Skin epidermis (tissue), 12 donors: ENCODE data around the gene LRIT3.

Experiments
- H3K27ac ChIP-seq, 21 experiments: fragments of 200-600 bp; sonication (generic) in 11 of 21; one replicate each; pipeline ENCODE4 v1.5.0; 2020; ENCODE audit warnings: mild to moderate bottlenecking in 3 of 21, inconsistent platforms in 2 of 21, moderate library complexity in 2 of 21
- H3K4me3 ChIP-seq, 7 experiments: fragments of 200-600 bp; sonication (generic) in 2 of 7; one replicate each; pipeline ENCODE4 v1.5.0; 2020; ENCODE audit warnings: inconsistent platforms in 2 of 7, mild to moderate bottlenecking in 2 of 7, moderate library complexity in 1 of 7

The LRIT3 gene, protein sequence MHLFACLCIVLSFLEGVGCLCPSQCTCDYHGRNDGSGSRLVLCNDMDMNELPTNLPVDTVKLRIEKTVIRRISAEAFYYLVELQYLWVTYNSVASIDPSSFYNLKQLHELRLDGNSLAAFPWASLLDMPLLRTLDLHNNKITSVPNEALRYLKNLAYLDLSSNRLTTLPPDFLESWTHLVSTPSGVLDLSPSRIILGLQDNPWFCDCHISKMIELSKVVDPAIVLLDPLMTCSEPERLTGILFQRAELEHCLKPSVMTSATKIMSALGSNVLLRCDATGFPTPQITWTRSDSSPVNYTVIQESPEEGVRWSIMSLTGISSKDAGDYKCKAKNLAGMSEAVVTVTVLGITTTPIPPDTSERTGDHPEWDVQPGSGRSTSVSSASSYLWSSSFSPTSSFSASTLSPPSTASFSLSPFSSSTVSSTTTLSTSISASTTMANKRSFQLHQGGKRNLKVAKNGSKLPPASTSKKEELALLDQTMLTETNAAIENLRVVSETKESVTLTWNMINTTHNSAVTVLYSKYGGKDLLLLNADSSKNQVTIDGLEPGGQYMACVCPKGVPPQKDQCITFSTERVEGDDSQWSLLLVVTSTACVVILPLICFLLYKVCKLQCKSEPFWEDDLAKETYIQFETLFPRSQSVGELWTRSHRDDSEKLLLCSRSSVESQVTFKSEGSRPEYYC

DNA sequence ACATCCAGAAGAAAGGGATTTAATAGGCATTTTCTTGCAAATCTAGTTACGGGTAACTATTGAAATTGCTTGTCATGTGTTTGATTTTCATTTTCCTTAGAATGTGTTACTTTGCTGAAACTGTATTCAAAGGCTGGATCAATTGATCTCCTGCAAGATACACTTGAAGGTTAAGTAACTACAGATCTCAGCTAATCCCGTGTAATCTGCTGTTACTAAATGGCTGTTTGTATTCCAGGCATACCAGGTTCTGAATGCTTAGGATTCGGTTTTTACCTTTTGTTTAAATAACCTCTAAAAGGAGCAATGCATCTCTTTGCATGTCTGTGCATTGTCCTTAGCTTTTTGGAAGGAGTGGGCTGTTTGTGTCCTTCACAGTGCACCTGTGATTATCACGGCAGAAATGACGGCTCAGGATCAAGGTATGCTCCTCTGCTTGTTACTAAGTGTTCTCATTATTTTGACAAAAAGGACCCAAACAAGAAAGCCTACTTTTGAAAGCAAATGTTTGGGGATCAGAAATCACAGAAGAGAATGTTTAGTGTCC lies at the start of gene LRIT3:
LRIT3 (plus strand) TSS at position 212 of the 547 bp plus-strand sequence; CDS start at position 307, 95 bp downstream.
- Histone ChIP-seq H3K27ac (no peak within 1 kb of the TSS), H3K4me3 (no peak within 1 kb of the TSS)

DNA sequence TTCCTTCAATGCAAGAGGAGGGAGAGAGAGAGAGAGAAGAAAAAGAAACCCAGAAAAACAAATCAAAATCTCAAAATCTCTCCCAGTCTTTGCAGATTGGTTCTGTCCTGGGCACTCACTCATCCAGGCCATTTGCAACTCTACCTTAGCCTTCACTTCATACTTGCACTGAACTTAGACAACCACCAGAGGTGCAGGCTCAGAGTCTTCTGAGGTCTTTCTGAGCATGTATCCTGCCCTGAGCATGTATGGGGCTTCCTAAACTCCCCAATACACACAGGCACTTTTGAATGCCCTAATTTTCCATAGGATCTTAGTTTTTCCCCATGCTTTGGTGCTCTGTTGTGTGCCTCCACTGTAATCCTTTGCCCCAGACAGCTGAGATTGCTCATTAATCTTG lies 49.0 kb upstream of the LRIT3 start:
- Histone ChIP-seq H3K4me3 (no peak overlapping the region), H3K27ac (no peak overlapping the region)

DNA sequence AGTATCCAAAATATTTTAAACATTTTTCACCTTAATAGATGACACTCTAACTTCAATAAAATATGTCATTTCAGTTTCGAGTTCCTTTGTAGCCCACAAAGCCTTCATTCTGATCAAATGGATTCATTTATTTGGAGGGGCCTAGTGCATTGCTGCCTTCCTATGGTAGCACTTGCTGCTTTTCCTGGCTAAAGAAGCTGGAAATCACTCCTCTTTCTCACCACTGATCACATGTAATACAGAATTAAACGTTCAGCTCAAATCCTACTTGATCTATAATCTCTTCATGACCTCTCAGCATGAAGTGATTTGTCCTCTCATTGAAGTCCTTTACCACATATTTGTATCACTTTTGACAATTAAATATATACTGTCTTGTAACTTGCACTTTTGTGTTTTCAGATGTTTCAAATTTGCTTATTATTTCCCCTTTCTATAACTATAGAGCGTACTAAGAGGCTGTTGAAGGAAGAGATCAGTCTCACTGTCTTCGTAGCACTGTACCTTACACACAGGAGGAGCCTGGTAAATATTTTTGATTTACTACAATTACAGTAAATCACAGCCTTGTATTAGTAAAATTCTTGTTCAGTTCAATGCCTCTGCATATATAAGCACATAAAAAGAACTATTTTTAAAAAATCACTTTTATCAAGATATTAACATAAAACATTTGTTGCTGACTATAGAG lies 46.7 kb upstream of the LRIT3 start:
- Histone ChIP-seq H3K4me3 (no peak overlapping the region), H3K27ac (no peak overlapping the region)

DNA sequence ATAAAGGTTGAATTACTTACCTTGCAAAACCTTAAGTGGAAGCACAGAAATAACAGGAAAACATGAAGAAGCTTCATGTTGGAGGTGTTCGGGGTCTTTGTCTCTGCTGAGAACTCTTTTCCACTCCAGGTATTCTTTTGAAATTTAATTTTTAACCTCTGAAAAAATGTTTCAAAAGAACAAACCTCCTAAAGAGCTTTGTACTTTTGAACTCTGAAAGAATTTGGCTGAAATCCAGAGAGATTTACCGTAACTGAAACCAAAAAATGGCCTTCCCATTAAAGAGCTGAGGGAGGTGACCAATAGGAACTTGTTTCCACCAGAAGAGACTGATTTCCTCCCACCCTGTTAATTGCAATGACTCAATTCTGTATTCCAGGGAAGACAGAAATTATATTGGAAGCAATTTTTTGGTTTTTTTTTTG lies 46.0 kb upstream of the LRIT3 start, which contains the start of gene CFI:
CFI (minus strand) TSS at position 105 of the 425 bp plus-strand sequence; CDS start at position 77, 28 bp downstream.
- H3K4me3 ChIP-seq, result no peak within 1 kb of the TSS
- peak within 1 kb of the TSS in 1 of 21 experiments; percentile 33 for H3K27ac ChIP-seq

DNA sequence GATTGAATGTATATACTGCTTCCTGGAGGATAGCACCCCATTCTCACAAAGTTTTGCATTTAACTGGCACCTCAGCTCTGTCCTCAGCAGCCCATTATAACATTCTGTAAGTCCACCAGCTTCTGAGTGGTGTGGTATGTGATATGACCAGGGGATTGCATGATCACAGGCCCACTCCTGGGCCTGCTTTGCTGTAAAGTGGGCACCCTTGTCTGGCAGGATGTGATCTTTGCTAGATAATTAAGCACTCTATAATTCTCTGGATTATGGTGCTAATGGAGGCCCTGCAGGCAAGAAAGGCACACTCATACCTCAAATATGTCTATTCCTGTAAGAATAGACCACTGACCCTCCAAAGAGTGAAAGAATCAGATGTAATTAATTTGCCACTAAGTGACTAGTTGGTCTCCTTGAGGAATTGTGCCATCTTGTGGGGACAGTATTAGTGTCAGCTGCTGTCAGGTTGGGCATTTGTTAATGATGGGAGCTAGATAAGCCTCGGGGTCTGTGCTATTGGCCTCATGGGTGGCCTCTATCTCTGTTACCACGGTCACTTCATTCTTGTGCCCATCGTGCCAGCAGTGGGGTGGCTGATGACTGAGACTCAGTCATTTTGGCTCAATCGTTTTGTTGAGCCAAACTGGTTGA lies 43.9 kb upstream of the LRIT3 start:
- Histone ChIP-seq H3K27ac (no peak overlapping the region), H3K4me3 (no peak overlapping the region)

DNA sequence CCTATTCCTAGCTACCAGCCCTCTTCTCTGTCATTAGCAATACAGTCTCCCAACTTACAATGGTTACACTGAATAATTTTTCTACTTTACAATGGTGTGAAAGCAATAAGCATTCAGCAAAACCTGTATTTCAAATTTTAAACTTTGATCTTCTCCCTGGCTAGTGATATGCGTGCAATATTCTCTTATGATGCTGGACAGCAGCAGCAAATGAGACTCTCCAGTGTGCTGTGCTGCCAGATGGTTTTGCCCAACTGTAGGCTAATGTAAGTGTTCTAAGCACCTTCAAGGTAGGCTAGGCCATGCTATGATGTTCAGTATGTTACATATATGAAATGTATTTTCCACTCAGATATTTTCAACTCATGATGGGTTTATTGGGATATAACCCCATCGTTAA lies 38.3 kb upstream of the LRIT3 start:
- Histone ChIP-seq H3K27ac (no peak overlapping the region), H3K4me3 (no peak overlapping the region)

DNA sequence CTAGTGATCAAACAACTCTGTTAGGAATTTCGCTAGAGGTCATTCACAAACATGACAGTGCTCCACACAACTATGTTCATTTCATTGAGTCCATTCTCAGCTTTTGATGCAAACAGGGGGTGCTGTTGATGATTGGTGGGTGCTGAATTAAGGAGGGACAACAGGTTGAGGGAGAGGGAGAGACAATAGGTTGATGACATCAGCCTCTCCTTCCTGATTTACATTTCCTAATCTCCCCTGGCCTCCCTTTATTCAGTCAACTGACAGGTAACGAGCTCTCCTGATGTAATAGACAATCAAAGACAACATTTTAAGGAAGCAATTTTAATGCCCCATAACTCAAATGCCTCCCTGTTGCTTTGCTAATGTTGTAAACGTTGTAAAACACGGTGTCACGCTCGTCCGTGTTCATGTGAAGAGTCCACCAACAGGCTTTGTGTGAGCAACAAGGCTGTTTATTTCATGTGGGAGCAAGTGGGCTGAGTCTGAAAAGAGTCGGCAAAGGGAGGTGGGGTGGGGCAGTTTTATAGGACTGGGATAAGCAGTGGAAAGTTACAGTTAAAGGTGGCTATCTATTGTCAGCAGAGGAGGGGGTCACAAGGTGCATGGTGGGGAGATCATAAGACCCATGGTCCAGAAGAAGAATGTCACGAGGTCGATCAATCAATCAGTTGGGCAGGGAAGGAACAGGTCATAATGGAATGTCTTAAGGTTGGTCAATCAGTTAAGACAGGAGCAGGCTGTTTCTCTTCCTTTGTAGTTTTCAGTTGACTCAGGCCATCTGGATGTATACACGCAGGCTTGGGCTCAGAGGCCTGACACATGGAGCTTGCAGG lies 37.1 kb upstream of the LRIT3 start:
- Histone ChIP-seq H3K27ac (no peak overlapping the region), H3K4me3 (no peak overlapping the region)

DNA sequence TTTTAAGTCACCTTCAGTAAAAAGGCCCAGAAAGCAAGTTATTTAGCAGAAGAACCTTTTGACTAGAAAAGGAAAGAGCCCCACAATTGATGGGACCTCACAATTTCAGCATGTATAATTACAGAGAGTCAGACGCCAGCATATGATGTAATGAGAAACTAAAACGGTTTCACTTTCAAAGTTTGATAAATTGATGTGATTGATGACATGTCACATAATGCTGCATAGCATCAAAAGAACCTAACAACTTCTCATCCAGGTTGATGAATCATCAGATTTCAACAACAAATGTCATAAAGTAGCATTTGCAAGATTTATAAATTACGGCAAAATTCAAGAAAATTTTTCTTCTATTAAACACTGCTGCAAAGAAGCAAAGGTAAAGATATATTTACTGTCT lies 36.2 kb upstream of the LRIT3 start:
- no peak overlapping the region for H3K27ac ChIP-seq
- no peak overlapping the region for H3K4me3 ChIP-seq

DNA sequence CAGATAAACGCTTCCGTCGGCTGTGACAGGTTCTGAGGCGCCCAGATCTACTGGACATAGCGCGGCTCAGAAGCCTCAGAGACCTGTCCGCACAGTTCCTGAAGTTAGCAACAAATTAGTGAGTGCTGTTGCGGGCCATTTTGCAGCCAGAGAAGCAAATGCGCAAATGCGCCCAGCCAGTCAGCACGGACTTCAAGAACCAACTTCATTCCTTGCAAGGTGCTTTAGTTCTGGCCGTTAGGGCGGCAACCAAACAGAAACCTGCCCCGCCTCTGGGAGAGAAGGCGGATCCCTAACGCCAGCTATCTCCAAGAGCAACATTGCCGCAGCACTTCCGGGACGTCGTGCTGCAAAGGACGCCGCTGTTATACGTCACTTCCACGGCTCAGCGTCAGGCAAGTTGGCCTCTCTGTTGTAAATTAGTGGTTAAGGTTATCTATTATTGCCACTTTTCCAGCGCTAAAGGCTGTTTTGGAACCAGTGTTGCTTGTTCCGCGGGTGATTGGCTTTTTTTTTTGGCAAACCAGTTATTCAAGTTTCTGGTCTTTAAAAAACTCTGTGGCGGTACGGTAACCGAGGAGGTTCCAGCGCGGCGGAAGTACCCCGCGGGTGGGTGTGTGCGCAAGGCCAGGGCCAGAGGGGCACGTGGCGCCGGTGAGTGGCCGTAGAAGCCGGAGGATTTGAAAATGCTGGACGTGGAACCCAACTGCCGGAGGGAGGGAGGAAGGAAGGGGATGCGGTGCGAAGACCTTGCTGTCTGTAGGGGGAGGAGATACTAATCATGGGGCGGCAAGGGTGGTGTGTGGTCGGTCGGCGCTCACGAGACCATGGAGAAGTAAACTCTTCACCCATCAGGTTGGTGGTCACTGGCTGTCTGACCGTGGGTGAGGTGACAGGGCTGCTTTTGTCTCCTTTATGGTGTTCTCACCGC lies 32.5 kb upstream of the LRIT3 start, which contains the start of gene GAR1:
GAR1 (plus strand) TSS at position 612 of the 931 bp plus-strand sequence. CDS start 403 bp downstream, outside the sequence.
- Histone ChIP-seq H3K27ac (peak within 1 kb of the TSS; percentile 23 to 95 (median 88)), H3K4me3 (peak within 1 kb of the TSS; percentile 70 to 98 (median 85))

DNA sequence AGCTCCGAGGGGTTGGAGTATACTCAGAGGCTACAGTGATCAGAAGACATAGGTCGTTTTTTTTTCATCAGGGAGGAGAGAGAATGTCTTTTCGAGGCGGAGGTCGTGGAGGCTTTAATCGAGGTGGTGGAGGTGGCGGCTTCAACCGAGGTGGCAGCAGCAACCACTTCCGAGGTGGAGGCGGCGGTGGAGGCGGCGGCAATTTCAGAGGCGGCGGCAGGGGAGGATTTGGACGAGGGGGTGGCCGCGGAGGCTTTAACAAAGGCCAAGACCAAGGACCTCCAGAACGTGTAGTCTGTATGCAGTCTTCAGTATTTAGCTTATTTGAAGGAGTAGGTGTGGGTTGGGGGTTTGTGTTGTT lies 31.8 kb upstream of the LRIT3 start:
- Histone ChIP-seq H3K27ac (peak overlapping the region; percentile 23 to 95 (median 88)), H3K4me3 (peak overlapping the region; percentile 70 to 98 (median 85))

DNA sequence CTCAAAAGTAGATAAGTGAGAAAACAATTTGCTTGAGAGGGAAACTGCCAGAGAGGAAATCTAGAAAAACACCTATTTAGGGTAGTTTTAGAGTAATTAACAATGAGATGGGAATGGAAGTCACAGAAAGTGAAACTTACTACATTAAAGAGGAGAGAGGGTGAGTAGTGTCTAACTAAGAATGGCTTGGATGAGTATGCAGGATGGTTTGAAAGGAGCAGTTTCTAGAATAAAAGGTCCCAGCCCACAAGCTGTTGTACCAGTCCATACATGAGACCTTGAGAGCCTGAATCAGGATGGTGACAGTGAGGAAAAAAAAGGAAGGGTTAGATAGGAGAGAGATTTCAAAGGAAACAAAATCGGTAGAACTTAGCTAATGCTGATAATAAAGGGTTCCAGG lies 31.0 kb upstream of the LRIT3 start:
- peak overlapping the region in 1 of 21 experiments; percentile 88 for H3K27ac ChIP-seq
- peak overlapping the region in 1 of 7 experiments; percentile 98 for H3K4me3 ChIP-seq

DNA sequence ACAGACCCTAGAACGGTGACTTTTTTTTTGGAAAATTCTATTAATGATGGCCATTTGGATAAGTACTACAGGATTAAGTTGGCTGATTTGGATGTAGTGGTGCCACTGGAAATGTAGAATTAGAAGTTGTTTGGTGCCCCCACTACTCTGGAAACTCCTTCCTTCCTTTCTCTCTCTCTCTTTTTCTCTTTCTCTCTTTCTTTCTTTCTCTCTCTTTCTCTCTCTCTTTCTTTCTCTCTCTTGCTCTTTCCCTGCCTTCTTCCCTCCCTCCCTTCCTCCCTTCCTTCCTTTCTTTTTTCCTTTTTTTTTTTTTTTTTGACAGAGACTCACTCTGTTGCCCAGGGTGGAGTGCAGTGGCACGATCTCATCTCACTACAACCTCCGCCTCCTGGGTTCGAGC lies 29.6 kb upstream of the LRIT3 start:
- Histone ChIP-seq H3K27ac (no peak overlapping the region), H3K4me3 (no peak overlapping the region)

DNA sequence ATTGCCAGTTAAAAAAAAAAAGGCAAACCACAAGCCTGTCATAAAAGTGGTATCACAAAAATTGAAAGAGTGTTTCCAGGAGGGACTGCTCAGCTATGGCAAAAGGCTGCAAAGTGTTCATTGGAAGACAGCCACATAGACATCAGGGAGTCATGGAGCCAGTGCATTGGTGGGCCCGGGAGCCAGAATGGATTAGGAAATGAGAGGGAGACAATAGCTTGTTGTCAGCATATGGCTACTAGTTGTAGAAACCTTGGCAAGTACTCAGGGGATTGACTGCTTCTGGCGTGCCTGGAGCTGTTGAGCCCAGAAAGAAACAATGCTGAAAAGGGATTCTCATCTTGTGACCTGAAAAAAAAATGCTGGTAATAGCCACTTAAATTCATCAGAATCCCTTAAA lies 27.3 kb upstream of the LRIT3 start:
- Histone ChIP-seq H3K4me3 (no peak overlapping the region), H3K27ac (peak overlapping the region in 1 of 21 experiments; percentile 17)

DNA sequence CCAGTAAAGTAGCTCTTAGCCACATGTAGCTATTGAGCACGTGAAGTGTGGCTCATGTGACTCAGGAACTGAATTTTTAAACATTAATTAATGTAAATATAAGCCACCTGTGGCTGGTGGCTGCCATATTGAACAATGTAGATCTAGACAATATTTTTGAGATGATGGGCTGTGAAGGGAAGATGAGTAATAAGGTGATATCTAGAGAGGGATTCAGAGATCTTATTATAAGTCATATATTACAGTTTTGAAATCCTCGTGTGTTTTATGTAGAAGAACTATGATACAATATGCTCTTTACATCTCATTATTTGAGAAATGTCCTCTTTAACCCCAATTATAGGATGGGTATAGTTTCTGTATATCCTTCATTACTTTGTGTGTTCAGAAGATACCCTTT lies 26.7 kb upstream of the LRIT3 start:
- Histone ChIP-seq H3K4me3 (no peak overlapping the region), H3K27ac (no peak overlapping the region)

DNA sequence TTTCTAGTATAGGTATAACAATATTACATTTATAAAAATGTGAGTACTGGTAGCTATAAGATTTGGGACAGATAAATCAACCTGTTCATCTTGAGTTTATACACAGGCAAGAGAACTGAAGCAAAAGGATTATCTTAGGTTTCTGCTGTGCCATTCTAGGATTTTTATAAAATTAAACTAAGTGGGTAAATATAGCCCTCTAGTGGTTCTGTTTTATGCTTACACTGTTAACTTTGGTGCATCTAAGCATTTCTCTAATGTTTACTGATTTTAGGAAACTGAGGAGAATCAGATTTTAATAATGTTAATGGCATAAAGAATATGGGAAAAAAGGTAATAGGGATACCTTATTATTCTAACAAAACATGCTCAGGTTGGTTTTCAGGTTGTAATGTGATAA lies 21.2 kb upstream of the LRIT3 start:
- no peak overlapping the region for H3K4me3 ChIP-seq
- no peak overlapping the region for H3K27ac ChIP-seq

DNA sequence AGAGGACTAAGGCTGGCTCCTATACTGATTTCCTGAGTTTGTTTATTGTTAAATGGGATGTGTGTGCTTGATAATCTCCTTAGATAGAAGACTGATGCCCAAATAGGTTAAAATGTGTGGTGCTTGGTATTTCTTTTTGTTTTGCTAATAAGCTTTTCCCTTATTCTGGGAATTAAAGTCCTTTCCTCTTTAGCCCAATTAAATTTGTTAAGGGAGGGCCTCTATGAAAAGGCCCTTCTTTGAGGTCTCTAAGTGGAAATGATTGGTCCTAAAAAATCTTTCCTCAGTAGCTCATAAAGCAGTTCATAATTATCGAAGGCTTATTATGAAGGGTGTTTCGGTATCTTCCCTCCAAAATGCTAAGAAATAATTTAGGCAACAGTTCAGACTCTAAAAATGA lies 20.2 kb upstream of the LRIT3 start, which contains the start of gene RRH:
RRH (plus strand) TSS at position 301 of the 400 bp plus-strand sequence; CDS start at position 357, 56 bp downstream.
- Histone ChIP-seq H3K4me3 (no peak within 1 kb of the TSS), H3K27ac (no peak within 1 kb of the TSS)

DNA sequence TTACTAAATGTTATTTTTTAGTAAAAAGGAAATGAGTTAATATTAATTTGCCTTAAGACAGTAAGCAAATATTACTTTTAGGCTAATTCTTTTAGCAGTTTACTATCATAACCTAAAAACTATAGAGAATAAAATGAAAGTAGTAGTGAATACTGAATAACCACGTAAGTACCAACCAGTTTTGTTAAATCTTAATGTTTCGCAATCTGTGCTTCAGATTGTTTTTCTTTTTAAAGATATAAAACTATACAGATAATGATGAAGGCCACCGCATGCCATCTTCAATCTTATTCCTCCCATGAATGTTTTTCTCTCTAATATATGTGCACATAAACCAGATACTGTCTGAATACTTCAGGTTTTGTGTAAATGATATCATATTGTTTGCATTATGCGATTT lies 14.2 kb upstream of the LRIT3 start:
- Histone ChIP-seq H3K4me3 (no peak overlapping the region), H3K27ac (no peak overlapping the region)

DNA sequence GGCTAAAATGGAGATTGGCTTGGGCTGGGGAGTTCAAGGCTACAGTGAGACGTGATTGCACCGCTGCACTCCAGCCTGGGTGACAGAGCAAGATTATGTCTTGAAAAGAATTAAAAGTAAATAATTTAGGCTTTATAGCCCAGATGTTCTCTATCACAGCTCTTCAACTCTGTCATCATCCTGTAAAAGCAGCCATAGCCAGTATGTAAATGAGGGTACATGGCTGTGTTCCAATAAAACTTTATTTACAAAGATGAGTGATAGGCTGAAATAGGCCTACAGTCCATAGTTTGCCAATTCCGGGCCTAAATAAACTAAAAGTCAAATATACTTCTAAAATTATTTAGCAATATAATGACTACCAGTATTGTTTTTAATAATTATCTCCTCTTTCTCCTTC lies 10.9 kb upstream of the LRIT3 start:
- H3K4me3 ChIP-seq, result no peak overlapping the region

More for the DNA sequence above, 10.9 kb upstream of the LRIT3 start:
- no peak overlapping the region for H3K27ac ChIP-seq
